ENCODE data around the gene WTAP.

DNA sequence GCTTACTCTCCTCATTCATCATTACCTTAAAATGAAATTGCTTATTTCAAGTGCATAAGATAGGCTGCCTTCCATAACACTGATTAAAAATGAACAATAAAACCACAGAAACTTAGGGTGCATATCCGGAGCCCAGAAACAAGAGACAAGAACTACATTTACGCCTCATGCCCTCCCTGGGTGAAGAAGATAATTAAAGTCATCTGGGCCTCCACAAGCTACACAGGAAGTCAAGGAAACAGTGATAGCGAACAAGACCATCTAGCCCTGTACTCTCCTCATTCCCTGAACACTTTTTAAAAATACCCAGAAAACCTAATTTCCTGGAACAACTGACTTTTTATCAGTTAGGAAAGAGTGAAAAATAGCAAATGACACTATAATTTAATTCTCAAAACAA is 40.6 kb upstream of the WTAP start:
- TF ChIP-seq, protein P1, sequence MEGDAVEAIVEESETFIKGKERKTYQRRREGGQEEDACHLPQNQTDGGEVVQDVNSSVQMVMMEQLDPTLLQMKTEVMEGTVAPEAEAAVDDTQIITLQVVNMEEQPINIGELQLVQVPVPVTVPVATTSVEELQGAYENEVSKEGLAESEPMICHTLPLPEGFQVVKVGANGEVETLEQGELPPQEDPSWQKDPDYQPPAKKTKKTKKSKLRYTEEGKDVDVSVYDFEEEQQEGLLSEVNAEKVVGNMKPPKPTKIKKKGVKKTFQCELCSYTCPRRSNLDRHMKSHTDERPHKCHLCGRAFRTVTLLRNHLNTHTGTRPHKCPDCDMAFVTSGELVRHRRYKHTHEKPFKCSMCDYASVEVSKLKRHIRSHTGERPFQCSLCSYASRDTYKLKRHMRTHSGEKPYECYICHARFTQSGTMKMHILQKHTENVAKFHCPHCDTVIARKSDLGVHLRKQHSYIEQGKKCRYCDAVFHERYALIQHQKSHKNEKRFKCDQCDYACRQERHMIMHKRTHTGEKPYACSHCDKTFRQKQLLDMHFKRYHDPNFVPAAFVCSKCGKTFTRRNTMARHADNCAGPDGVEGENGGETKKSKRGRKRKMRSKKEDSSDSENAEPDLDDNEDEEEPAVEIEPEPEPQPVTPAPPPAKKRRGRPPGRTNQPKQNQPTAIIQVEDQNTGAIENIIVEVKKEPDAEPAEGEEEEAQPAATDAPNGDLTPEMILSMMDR (conservative IDR thresholded peaks at IDR 0.05; ENCODE audit: low read depth in 2 of 2): no peak
- TF ChIP-seq EZH2 (IDR thresholded peaks at IDR 0.05; ENCODE audit: low read depth, unreplicated experiment): no peak
- no peak for TF ChIP-seq JUNB (IDR thresholded peaks at IDR 0.05; ENCODE audit: unreplicated experiment)
- no peak for TF ChIP-seq ZNF114 (CRISPR knock-in tag; IDR thresholded peaks at IDR 0.05)
- no peak for TF ChIP-seq EZH2phosphoT487 (IDR thresholded peaks at IDR 0.05; ENCODE audit: unreplicated experiment)
- TF ChIP-seq POLR2AphosphoS5 (IDR thresholded peaks at IDR 0.05; ENCODE audit: low read depth): no peak
- TF ChIP-seq, protein P2, sequence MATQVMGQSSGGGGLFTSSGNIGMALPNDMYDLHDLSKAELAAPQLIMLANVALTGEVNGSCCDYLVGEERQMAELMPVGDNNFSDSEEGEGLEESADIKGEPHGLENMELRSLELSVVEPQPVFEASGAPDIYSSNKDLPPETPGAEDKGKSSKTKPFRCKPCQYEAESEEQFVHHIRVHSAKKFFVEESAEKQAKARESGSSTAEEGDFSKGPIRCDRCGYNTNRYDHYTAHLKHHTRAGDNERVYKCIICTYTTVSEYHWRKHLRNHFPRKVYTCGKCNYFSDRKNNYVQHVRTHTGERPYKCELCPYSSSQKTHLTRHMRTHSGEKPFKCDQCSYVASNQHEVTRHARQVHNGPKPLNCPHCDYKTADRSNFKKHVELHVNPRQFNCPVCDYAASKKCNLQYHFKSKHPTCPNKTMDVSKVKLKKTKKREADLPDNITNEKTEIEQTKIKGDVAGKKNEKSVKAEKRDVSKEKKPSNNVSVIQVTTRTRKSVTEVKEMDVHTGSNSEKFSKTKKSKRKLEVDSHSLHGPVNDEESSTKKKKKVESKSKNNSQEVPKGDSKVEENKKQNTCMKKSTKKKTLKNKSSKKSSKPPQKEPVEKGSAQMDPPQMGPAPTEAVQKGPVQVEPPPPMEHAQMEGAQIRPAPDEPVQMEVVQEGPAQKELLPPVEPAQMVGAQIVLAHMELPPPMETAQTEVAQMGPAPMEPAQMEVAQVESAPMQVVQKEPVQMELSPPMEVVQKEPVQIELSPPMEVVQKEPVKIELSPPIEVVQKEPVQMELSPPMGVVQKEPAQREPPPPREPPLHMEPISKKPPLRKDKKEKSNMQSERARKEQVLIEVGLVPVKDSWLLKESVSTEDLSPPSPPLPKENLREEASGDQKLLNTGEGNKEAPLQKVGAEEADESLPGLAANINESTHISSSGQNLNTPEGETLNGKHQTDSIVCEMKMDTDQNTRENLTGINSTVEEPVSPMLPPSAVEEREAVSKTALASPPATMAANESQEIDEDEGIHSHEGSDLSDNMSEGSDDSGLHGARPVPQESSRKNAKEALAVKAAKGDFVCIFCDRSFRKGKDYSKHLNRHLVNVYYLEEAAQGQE (IDR thresholded peaks at IDR 0.05; ENCODE audit: unreplicated experiment): no peak
- TF ChIP-seq ZNF331 (CRISPR knock-in tag; IDR thresholded peaks at IDR 0.05; ENCODE audit: low read depth): no peak
- TF ChIP-seq, protein P3, sequence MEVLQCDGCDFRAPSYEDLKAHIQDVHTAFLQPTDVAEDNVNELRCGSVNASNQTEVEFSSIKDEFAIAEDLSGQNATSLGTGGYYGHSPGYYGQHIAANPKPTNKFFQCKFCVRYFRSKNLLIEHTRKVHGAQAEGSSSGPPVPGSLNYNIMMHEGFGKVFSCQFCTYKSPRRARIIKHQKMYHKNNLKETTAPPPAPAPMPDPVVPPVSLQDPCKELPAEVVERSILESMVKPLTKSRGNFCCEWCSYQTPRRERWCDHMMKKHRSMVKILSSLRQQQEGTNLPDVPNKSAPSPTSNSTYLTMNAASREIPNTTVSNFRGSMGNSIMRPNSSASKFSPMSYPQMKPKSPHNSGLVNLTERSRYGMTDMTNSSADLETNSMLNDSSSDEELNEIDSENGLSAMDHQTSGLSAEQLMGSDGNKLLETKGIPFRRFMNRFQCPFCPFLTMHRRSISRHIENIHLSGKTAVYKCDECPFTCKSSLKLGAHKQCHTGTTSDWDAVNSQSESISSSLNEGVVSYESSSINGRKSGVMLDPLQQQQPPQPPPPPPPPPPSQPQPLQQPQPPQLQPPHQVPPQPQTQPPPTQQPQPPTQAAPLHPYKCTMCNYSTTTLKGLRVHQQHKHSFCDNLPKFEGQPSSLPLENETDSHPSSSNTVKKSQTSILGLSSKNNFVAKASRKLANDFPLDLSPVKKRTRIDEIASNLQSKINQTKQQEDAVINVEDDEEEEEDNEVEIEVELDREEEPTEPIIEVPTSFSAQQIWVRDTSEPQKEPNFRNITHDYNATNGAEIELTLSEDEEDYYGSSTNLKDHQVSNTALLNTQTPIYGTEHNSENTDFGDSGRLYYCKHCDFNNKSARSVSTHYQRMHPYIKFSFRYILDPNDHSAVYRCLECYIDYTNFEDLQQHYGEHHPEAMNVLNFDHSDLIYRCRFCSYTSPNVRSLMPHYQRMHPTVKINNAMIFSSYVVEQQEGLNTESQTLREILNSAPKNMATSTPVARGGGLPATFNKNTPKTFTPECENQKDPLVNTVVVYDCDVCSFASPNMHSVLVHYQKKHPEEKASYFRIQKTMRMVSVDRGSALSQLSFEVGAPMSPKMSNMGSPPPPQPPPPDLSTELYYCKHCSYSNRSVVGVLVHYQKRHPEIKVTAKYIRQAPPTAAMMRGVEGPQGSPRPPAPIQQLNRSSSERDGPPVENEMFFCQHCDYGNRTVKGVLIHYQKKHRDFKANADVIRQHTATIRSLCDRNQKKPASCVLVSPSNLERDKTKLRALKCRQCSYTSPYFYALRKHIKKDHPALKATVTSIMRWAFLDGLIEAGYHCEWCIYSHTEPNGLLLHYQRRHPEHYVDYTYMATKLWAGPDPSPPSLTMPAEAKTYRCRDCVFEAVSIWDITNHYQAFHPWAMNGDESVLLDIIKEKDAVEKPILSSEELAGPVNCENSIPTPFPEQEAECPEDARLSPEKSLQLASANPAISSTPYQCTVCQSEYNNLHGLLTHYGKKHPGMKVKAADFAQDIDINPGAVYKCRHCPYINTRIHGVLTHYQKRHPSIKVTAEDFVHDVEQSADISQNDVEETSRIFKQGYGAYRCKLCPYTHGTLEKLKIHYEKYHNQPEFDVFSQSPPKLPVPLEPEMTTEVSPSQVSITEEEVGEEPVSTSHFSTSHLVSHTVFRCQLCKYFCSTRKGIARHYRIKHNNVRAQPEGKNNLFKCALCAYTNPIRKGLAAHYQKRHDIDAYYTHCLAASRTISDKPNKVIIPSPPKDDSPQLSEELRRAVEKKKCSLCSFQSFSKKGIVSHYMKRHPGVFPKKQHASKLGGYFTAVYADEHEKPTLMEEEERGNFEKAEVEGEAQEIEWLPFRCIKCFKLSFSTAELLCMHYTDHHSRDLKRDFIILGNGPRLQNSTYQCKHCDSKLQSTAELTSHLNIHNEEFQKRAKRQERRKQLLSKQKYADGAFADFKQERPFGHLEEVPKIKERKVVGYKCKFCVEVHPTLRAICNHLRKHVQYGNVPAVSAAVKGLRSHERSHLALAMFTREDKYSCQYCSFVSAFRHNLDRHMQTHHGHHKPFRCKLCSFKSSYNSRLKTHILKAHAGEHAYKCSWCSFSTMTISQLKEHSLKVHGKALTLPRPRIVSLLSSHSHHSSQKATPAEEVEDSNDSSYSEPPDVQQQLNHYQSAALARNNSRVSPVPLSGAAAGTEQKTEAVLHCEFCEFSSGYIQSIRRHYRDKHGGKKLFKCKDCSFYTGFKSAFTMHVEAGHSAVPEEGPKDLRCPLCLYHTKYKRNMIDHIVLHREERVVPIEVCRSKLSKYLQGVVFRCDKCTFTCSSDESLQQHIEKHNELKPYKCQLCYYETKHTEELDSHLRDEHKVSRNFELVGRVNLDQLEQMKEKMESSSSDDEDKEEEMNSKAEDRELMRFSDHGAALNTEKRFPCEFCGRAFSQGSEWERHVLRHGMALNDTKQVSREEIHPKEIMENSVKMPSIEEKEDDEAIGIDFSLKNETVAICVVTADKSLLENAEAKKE (CRISPR knock-in tag; IDR thresholded peaks at IDR 0.05): no peak
- no peak for TF ChIP-seq NANOG (IDR thresholded peaks at IDR 0.05; ENCODE audit: borderline replicate concordance)

Data from GM23338 (cell line).